H1 (cell line): ENCODE measurements around the gene RGS17. TPM values are rescaled to one million over a fixed set of nuclear protein-coding genes. Genes with fewer than 3 reads are reported as not detected.

Source experiments
- CTCF ChIA-PET: fragments of 300-600 bp; sonication (Branson Sonifier 250); formaldehyde crosslinking; loops from one replicate; lab custom pipeline; 2021; ENCODE audit not compliant: partially characterized antibody; lab: Charles Lee
- POLR2A ChIA-PET: fragments of 300-600 bp; sonication (Branson Sonifier 250); formaldehyde crosslinking; loops from one replicate; lab custom pipeline; 2021; ENCODE audit warnings: inconsistent platforms; ENCODE audit not compliant: partially characterized antibody; lab: Charles Lee
- DNase-seq, 2 experiments: peaks; one replicate each; pipeline versions ENCODE4 v3.0.0 to v3.0.0-alpha.2; 2010 to 2022; ENCODE audit warnings: low spot score in 2 of 2, low read depth in 1 of 2, mixed read lengths in 1 of 2
- FAIRE-seq: peaks from 2 replicates; lab custom pipeline; 2011; peaks lifted over from hg19 to GRCh38; lab: Jason Lieb, UNC
- H2AFZ ChIP-seq: 2 replicates; pipeline ENCODE4 v1.8.1; 2012; ENCODE audit warnings: low read length, inconsistent platforms
- H2AK5ac ChIP-seq: 2 replicates; pipeline ENCODE4 v1.6.1; 2013; ENCODE audit warnings: low read depth, low read length
- H2BK120ac ChIP-seq: replicated peaks from 2 replicates; pipeline ENCODE3; 2013; ENCODE audit warnings: low read depth, low read length, inconsistent platforms
- H2BK12ac ChIP-seq: 2 replicates; pipeline ENCODE4 v1.6.1; 2013; ENCODE audit warnings: low read depth, low read length
- H2BK15ac ChIP-seq: 2 replicates; pipeline ENCODE4 v1.6.1; 2013; ENCODE audit warnings: low read length
- H2BK20ac ChIP-seq: 2 replicates; pipeline ENCODE4 v1.6.1; 2013; ENCODE audit warnings: low read length
- H2BK5ac ChIP-seq: 2 replicates; pipeline ENCODE4 v1.6.1; 2013; ENCODE audit warnings: low read depth, low read length
- H3K14ac ChIP-seq: 2 replicates; pipeline ENCODE4 v1.6.1; 2013; ENCODE audit warnings: inconsistent platforms; ENCODE audit not compliant: insufficient read length
- H3K18ac ChIP-seq: 2 replicates; pipeline ENCODE4 v1.6.1; 2013; ENCODE audit warnings: low read length; ENCODE audit errors: extremely low read depth
- H3K23ac ChIP-seq: 2 replicates; pipeline ENCODE4 v1.6.1; 2013; ENCODE audit warnings: inconsistent platforms; ENCODE audit not compliant: insufficient read length
- H3K23me2 ChIP-seq: 2 replicates; pipeline ENCODE4 v1.6.1; 2013; ENCODE audit warnings: low read depth, low read length
- H3K27ac ChIP-seq: 2 replicates; pipeline ENCODE4 v1.6.1; 2011; ENCODE audit warnings: low read depth, low read length, inconsistent platforms
- H3K27me3 ChIP-seq, 4 experiments: replicated peaks in 1 of 4; 1 replicate in 1 of 4; 2 replicates in 3 of 4; pipeline versions ENCODE4 v1.6.1 to v1.8.1; 2011 to 2013; ENCODE audit warnings: low read length in 3 of 4, mild to moderate bottlenecking in 3 of 4, inconsistent platforms in 2 of 4, mixed read lengths in 2 of 4, moderate library complexity in 1 of 4; ENCODE audit not compliant: control insufficient read depth in 3 of 4, insufficient read depth in 3 of 4; ENCODE audit errors: extremely low read depth in 1 of 4
- H3K36me3 ChIP-seq, 4 experiments: 2 replicates each; pipeline versions ENCODE4 v1.6.1 to v1.8.1; 2011 to 2013; ENCODE audit warnings: mild to moderate bottlenecking in 4 of 4, low read length in 3 of 4, moderate library complexity in 2 of 4, control low read depth in 1 of 4, inconsistent platforms in 1 of 4; ENCODE audit not compliant: insufficient read depth in 4 of 4, control insufficient read depth in 2 of 4
- H3K4ac ChIP-seq: replicated peaks from 2 replicates; pipeline ENCODE3; 2013; ENCODE audit warnings: low read length, low read depth, mixed read lengths, inconsistent platforms; ENCODE audit not compliant: insufficient read length
- H3K4me1 ChIP-seq, 4 experiments: replicated peaks in 1 of 4; 1 replicate in 1 of 4; 2 replicates in 3 of 4; pipeline versions ENCODE4 v1.6.1 to v1.8.1; 2011 to 2013; ENCODE audit warnings: low read length in 3 of 4, inconsistent platforms in 2 of 4, mixed read lengths in 1 of 4; ENCODE audit not compliant: insufficient read depth in 4 of 4, control insufficient read depth in 3 of 4
- H3K4me2 ChIP-seq, 2 experiments: 2 replicates each; pipeline versions ENCODE4 v1.6.1 to v1.8.1; 2011 to 2013; ENCODE audit warnings: low read depth in 2 of 2, low read length in 2 of 2, control low read depth in 1 of 2, inconsistent platforms in 1 of 2, mild to moderate bottlenecking in 1 of 2; ENCODE audit not compliant: insufficient read depth in 1 of 2
- H3K4me3 ChIP-seq, 4 experiments: fragments of 200-600, 300-600 bp in 1 of 4; sonication (generic), shearing (Covaris generic), sonication (Bioruptor Twin) in 1 of 4; 2 replicates each; pipeline versions ENCODE4 v1.5.1 to v1.8.1; 2011 to 2016; ENCODE audit warnings: low read length in 4 of 4, low read depth in 3 of 4, control low read depth in 2 of 4, inconsistent platforms in 2 of 4, mild to moderate bottlenecking in 2 of 4, mixed read lengths in 1 of 4, moderate library complexity in 1 of 4; ENCODE audit not compliant: insufficient read depth in 2 of 4; ENCODE audit errors: extremely low read depth in 1 of 4
- H3K56ac ChIP-seq: replicated peaks from 2 replicates; pipeline ENCODE3; 2013; ENCODE audit warnings: low read depth, mild to moderate bottlenecking, mixed read lengths, low read length, inconsistent platforms; ENCODE audit not compliant: insufficient read length
- H3K79me1 ChIP-seq: 2 replicates; pipeline ENCODE4 v1.6.1; 2013; ENCODE audit warnings: low read depth, low read length, control low read depth
- H3K79me2 ChIP-seq, 2 experiments: 2 replicates each; pipeline versions ENCODE4 v1.6.1 to v1.8.1; 2012 to 2013; ENCODE audit warnings: low read length in 2 of 2, mild to moderate bottlenecking in 2 of 2, inconsistent platforms in 1 of 2; ENCODE audit not compliant: insufficient read depth in 2 of 2, control insufficient read depth in 1 of 2
- H3K9ac ChIP-seq, 4 experiments: replicated peaks in 1 of 4; 1 replicate in 1 of 4; 2 replicates in 3 of 4; pipeline versions ENCODE4 v1.6.1 to v1.8.1; 2011 to 2013; ENCODE audit warnings: low read depth in 3 of 4, low read length in 3 of 4, control low read depth in 2 of 4, mild to moderate bottlenecking in 2 of 4, moderate library complexity in 2 of 4, inconsistent platforms in 1 of 4; ENCODE audit errors: extremely low read depth in 1 of 4
- H3K9me3 ChIP-seq, 2 experiments: 2 replicates each; pipeline versions ENCODE4 v1.6.1 to v1.8.1; 2012 to 2013; ENCODE audit warnings: mild to moderate bottlenecking in 2 of 2, moderate library complexity in 2 of 2, control low read depth in 1 of 2, inconsistent platforms in 1 of 2, low read depth in 1 of 2, low read length in 1 of 2, mixed read lengths in 1 of 2; ENCODE audit not compliant: insufficient read depth in 2 of 2
- H4K20me1 ChIP-seq, 2 experiments: replicated peaks in 1 of 2; 2 replicates each; pipeline versions ENCODE3 to v1.8.1; 2011 to 2013; ENCODE audit warnings: inconsistent platforms in 2 of 2, low read length in 2 of 2, mild to moderate bottlenecking in 1 of 2; ENCODE audit not compliant: insufficient read depth in 2 of 2, control insufficient read depth in 1 of 2
- H4K5ac ChIP-seq: 2 replicates; pipeline ENCODE4 v1.6.1; 2013; ENCODE audit warnings: low read length, low read depth, mixed read lengths, inconsistent platforms; ENCODE audit not compliant: insufficient read length
- H4K8ac ChIP-seq: 2 replicates; pipeline ENCODE4 v1.8.0; 2013; ENCODE audit warnings: mild to moderate bottlenecking, moderate library complexity, low read length, inconsistent platforms; ENCODE audit not compliant: insufficient read depth; ENCODE audit errors: extremely low read depth
- H4K91ac ChIP-seq: replicated peaks from 2 replicates; pipeline ENCODE3; 2013; ENCODE audit warnings: low read length, mixed read lengths, inconsistent platforms; ENCODE audit not compliant: insufficient read length
- CHD1 ChIP-seq: IDR thresholded peaks from 2 replicates; pipeline ENCODE4 v1.6.1; 2012; ENCODE audit warnings: low read depth, low read length, improper control_type of control experiment
- CREB1 ChIP-seq: IDR thresholded peaks from 2 replicates; pipeline ENCODE4 v1.6.1; 2012; ENCODE audit warnings: inconsistent platforms
- GABPA ChIP-seq: IDR thresholded peaks from 2 replicates; pipeline ENCODE4 v1.6.1; 2011; ENCODE audit warnings: mild to moderate bottlenecking, low read length, moderate library complexity, borderline replicate concordance; ENCODE audit not compliant: insufficient read depth
- PHF8 ChIP-seq: fragments of 200-600 bp; sonication (generic); conservative IDR thresholded peaks from 2 replicates; pipeline ENCODE4 v1.7.1; 2012; ENCODE audit warnings: low read depth, mild to moderate bottlenecking, inconsistent platforms, low read length, moderate library complexity
- POLR2A ChIP-seq, 2 experiments: IDR thresholded peaks; 1 replicate in 1 of 2; 2 replicates in 1 of 2; pipeline ENCODE4 v1.6.1; 2011; ENCODE audit warnings: low read depth in 2 of 2, low read length in 2 of 2, mild to moderate bottlenecking in 2 of 2; ENCODE audit errors: control extremely low read depth in 1 of 2
- POU5F1 ChIP-seq: IDR thresholded peaks from 2 replicates; pipeline ENCODE4 v1.6.1; 2011; ENCODE audit warnings: low read depth, mild to moderate bottlenecking, low read length, moderate library complexity
- SRF ChIP-seq: IDR thresholded peaks from 2 replicates; pipeline ENCODE4 v1.6.1; 2011; ENCODE audit warnings: mild to moderate bottlenecking, low read depth, low read length, moderate library complexity
- WGBS, 2 experiments: shearing (Covaris generic) in 1 of 2; methylation state at CpG; one replicate each; pipeline versions ENCODE4 v1.1.6 to v1.1.7; 2013 to 2015; ENCODE audit warnings: low lambda C conversion rate in 2 of 2, mixed read lengths in 2 of 2, inconsistent platforms in 1 of 2, low coverage in 1 of 2, missing lambda C conversion rate in 1 of 2; ENCODE audit not compliant: insufficient replicate concordance in 2 of 2, insufficient coverage in 1 of 2, insufficient read length in 1 of 2; ENCODE audit errors: extremely low coverage in 1 of 2, missing lambda C conversion rate in 1 of 2; 5-methylcytosine and 5-hydroxymethylcytosine counted together
- polyA plus RNA-seq, 7 experiments: library from polyadenylated mRNA; depleted of rRNA in 3 of 7; stranded (reverse) in 5 of 7; unstranded in 2 of 7; fragments of >200 nt in 5 of 7; fragments of 200-250 nt in 2 of 7; gene quantifications; 1 replicate in 5 of 7; 2 replicates in 1 of 7; 4 replicates in 1 of 7; pipeline versions ENCODE4 v1.2.1 to v1.2.3, GENCODE V29; 2011 to 2013; ENCODE audit warnings: missing spikeins in 2 of 7, mixed read lengths in 2 of 7
- total RNA-seq: library from RNA; stranded (reverse); fragmentation: NEBNext Ultra II Directional; extraction: Animal tissue kit (Norgen Biotek cat#: 25700); gene quantifications from 2 replicates; pipeline ENCODE4 v1.2.1, GENCODE V29; 2021

RGS17 gene
- total and polyA plus RNA-seq, 2 of the 8 experiments (the other 6 are each of a cell fraction or from before 2014, with no cell fraction given) = 2.0 to 12.2 TPM

DNA sequence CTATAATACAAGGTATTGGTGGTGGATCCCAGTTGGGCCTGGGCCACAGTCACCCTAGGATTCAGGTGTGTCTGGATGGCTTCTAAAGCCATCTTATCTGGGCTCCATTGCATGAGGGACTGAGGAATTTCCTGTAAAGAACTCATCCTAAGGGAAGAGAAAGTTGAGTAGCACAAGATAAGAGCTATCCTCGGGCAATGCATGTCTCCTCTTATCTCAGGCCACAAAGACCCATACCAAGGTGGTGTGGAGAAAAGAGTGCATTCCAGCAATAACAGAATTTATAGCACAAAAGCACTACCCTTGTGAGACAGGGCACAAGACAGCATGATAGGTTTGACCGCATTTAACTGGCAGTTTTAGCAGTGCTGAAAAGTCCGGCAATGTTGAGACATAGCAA is 114.2 kb downstream of the RGS17 start:
- H3K27ac ChIP-seq = no peak overlapping the region
- CTCF ChIA-PET = no interaction called here
- no peaks in the 10 kb centered on the region for H3K27me3 ChIP-seq
- POLR2A ChIA-PET = no interaction called here
- H2BK120ac ChIP-seq = no peak overlapping the region
- H4K8ac ChIP-seq = no peak overlapping the region
- WGBS, 2 experiments = 87% methylated on average over 3 of the region's 3 CpGs; no CpG with 5 or more reads in 1 of the 2 experiments
- DNase-seq = no peak
- no peak overlapping the region for H2BK12ac ChIP-seq
- H2BK5ac ChIP-seq = no peak overlapping the region
- no peak for FAIRE-seq
- no peaks in the 10 kb centered on the region for H3K9me3 ChIP-seq
- H3K79me1 ChIP-seq = no peaks in the 10 kb centered on the region
- no peak overlapping the region for H3K4me3 ChIP-seq
- no peak overlapping the region for H3K18ac ChIP-seq
- H4K20me1 ChIP-seq = no peaks in the 10 kb centered on the region
- no peak overlapping the region for H4K5ac ChIP-seq
- H2BK15ac ChIP-seq = no peak overlapping the region
- H3K56ac ChIP-seq = no peak overlapping the region
- no peak overlapping the region for H3K9ac ChIP-seq
- H3K14ac ChIP-seq = no peak overlapping the region
- H3K79me2 ChIP-seq = no peaks in the 10 kb centered on the region
- H4K91ac ChIP-seq = no peak overlapping the region
- no peaks in the 10 kb centered on the region for H3K4me1 ChIP-seq
- no peak overlapping the region for H3K23ac ChIP-seq
- no peaks in the 10 kb centered on the region; the same call in 1 of the 2 replicates for H3K23me2 ChIP-seq
- no peak for TF ChIP-seq POU5F1
- no peak for TF ChIP-seq CREB1
- no peak for TF ChIP-seq POLR2A (IDR thresholded peaks at IDR 0.05; ENCODE audit: control extremely low read depth in 1 of 2, low read depth in 2 of 2, low read length in 2 of 2)
- no peak for TF ChIP-seq PHF8
- no peak for TF ChIP-seq GABPA
- no peak for TF ChIP-seq CHD1
- TF ChIP-seq SRF = no peak
- TF ChIP-seq, all 59 proteins: peak for 0
- Histone ChIP-seq H3K36me3 (no peaks in the 10 kb centered on the region), H3K4me2 (no peak overlapping the region), H2BK20ac (no peak overlapping the region), H3K4ac (no peak overlapping the region), H2AFZ (no peak overlapping the region), H2AK5ac (no peak overlapping the region)
